ENCODE results near the gene PES1. TPM values are rescaled to one million over a fixed set of nuclear protein-coding genes. Genes with fewer than 3 reads are reported as not detected.

The PES1 gene
- total RNA-seq, 1 experiment from 2014 or later: 111 TPM

- H3K4me3 ChIP-seq (ENCODE audit: low read depth in 2 of 2, low read length in 2 of 2): no peak overlapping the region
- BruUV-seq (replicated peaks): no TSS peak
- in situ Hi-C loops (cut with HindIII; ENCODE audit: low pct_unique_long_range_greater_than_20kb, low sequenced_read_pairs) (no loop called here), intact Hi-C loops (cut with micrococcal nuclease; ENCODE audit: unreplicated experiment) (no loop called here)
- H3K36me3 ChIP-seq (ENCODE audit: control insufficient read depth, insufficient read depth, low read length): no peaks in the 10 kb centered on the region
- CTCF ChIA-PET: no interaction called here
- POLR2A ChIA-PET: no interaction called here
- H3K27me3 ChIP-seq (ENCODE audit: control insufficient read depth, insufficient read depth, low read length): no peaks in the 10 kb centered on the region
- no peaks in the 10 kb centered on the region; the same call in 1 of the 2 replicates for H3K4me1 ChIP-seq (ENCODE audit: control insufficient read depth, insufficient read depth, low read length)
- no peak for ATAC-seq
- no peak for DNase-seq (ENCODE audit: low read depth, low spot score)
- TF ChIP-seq REST (IDR thresholded peaks at IDR 0.05; ENCODE audit: insufficient read depth in 1 of 2, low read depth in 2 of 2, low read length in 1 of 2): no peak
- TF ChIP-seq POLR2AphosphoS5 (IDR thresholded peaks at IDR 0.05; ENCODE audit: low read depth, low read length): no peak
- TF ChIP-seq SIN3A (IDR thresholded peaks at IDR 0.05; ENCODE audit: borderline replicate concordance, insufficient read depth, low read depth, low read length): no peak
- no peak for TF ChIP-seq CTCF (IDR thresholded peaks at IDR 0.05)
- H3K27ac ChIP-seq (ENCODE audit: low read length): no peak overlapping the region
- H3K9me3 ChIP-seq (ENCODE audit: control insufficient read depth, insufficient read depth, low read depth, low read length): no peaks in the 10 kb centered on the region
Measured at GRCh38 chr22:30564045-30564760, 27.5 kb downstream of the PES1 start.

DNA sequence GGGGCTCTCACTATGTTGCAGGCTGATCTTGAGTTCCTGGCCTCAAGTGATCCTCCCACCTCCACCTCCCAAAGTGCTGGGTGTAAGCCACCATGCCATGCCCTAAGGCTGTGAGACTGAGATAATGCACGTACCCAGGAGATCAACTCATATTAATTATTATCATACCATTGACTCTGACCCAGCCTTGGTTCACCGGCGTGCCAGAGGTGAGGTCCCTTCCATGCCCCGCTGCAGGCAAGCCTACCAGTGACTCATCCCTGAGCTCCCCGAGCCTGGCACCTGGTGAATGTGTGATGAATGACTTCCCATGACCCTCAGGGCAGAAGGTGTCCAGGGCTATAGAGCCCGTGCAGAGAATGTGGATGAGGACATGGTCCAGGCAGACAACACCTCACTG is 29.3 kb downstream of the PES1 start:
- no peaks in the 10 kb centered on the region for H3K9me3 ChIP-seq (ENCODE audit: control insufficient read depth, insufficient read depth, low read depth, low read length)
- H3K4me3 ChIP-seq (ENCODE audit: low read depth in 2 of 2, low read length in 2 of 2): no peak overlapping the region
- POLR2A ChIA-PET: no interaction called here
- no peak for ATAC-seq
- no peak for TF ChIP-seq TCF7L2 (IDR thresholded peaks at IDR 0.05; ENCODE audit: low read depth, low read length)
- TF ChIP-seq REST (IDR thresholded peaks at IDR 0.05; ENCODE audit: insufficient read depth in 1 of 2, low read depth in 2 of 2, low read length in 1 of 2): no peak
- no peak for TF ChIP-seq SIN3A (IDR thresholded peaks at IDR 0.05; ENCODE audit: borderline replicate concordance, insufficient read depth, low read depth, low read length)
- TF ChIP-seq POLR2AphosphoS5 (IDR thresholded peaks at IDR 0.05; ENCODE audit: low read depth, low read length): no peak
- TF ChIP-seq CTCF (IDR thresholded peaks at IDR 0.05): no peak
- no TSS peak for BruUV-seq (replicated peaks)
- H3K27ac ChIP-seq (ENCODE audit: low read length): no peak overlapping the region
- intact Hi-C loops (cut with micrococcal nuclease; ENCODE audit: unreplicated experiment) (no loop called here), in situ Hi-C loops (cut with HindIII; ENCODE audit: low pct_unique_long_range_greater_than_20kb, low sequenced_read_pairs) (no loop called here)
- CTCF ChIA-PET: no interaction called here
- H3K4me1 ChIP-seq (ENCODE audit: control insufficient read depth, insufficient read depth, low read length): no peaks in the 10 kb centered on the region; the same call in 1 of the 2 replicates
- DNase-seq (ENCODE audit: low read depth, low spot score): no peak
- H3K36me3 ChIP-seq (ENCODE audit: control insufficient read depth, insufficient read depth, low read length): no peaks in the 10 kb centered on the region
- H3K27me3 ChIP-seq (ENCODE audit: control insufficient read depth, insufficient read depth, low read length): no peaks in the 10 kb centered on the region
